Panc1 (cell line): Measurements from ENCODE around the gene ITGB8. TPM values are rescaled to one million over a fixed set of nuclear protein-coding genes. Genes with fewer than 3 reads are reported as not detected.

Experiments
- ATAC-seq: fragments of 200-7000 bp; cut with Tn5 transposase; 2 replicates; pipeline ENCODE4 v1.9.1; 2020; ENCODE audit warnings: mild to moderate bottlenecking, moderate library complexity
- BruUV-seq: library from RNA; stranded (reverse); fragments of 400-500 nt; replicated peaks from 2 replicates; lab custom pipeline; 2021; lab: Mats Ljungman, UMichigan
- CTCF ChIA-PET: fragments of 300-600 bp; sonication (Branson Sonifier 250); formaldehyde crosslinking; loops from one replicate; lab custom pipeline; 2022; ENCODE audit warnings: antibody characterized with exemption; lab: Charles Lee
- POLR2A ChIA-PET: fragments of 300-600 bp; sonication (Branson Sonifier 250); formaldehyde crosslinking; loops from one replicate; lab custom pipeline; 2022; ENCODE audit warnings: antibody characterized with exemption; lab: Charles Lee
- DNase-seq: peaks from one replicate; pipeline ENCODE4 v3.0.0-alpha.2; 2010; ENCODE audit warnings: low read depth, low spot score
- H3K27ac ChIP-seq: 2 replicates; pipeline ENCODE4 v1.5.1; 2011; ENCODE audit warnings: mild to moderate bottlenecking, low read length, inconsistent platforms
- H3K27me3 ChIP-seq: fragments of 200-500 bp; sonication (Bioruptor generic); 2 replicates; pipeline ENCODE4 v1.6.0; 2014; ENCODE audit warnings: low read length, inconsistent platforms; ENCODE audit not compliant: control insufficient read depth, insufficient read depth
- H3K36me3 ChIP-seq: fragments of 200-500 bp; sonication (Bioruptor generic); 2 replicates; pipeline ENCODE4 v1.5.1; 2014; ENCODE audit warnings: inconsistent platforms, mild to moderate bottlenecking, low read length, moderate library complexity; ENCODE audit not compliant: control insufficient read depth, insufficient read depth
- H3K4me1 ChIP-seq: 2 replicates; pipeline ENCODE4 v1.5.1; 2011; ENCODE audit warnings: inconsistent platforms, mild to moderate bottlenecking, low read length, moderate library complexity; ENCODE audit not compliant: control insufficient read depth, insufficient read depth
- H3K4me3 ChIP-seq, 2 experiments: 2 replicates each; pipeline ENCODE4 v1.5.1; 2011 to 2012; ENCODE audit warnings: low read depth in 2 of 2, low read length in 2 of 2, mild to moderate bottlenecking in 2 of 2, inconsistent platforms in 1 of 2, moderate library complexity in 1 of 2
- H3K9me3 ChIP-seq: fragments of 200-500 bp; sonication (Bioruptor generic); 2 replicates; pipeline ENCODE4 v1.5.1; 2014; ENCODE audit warnings: low read depth, mild to moderate bottlenecking, inconsistent platforms, low read length, moderate library complexity; ENCODE audit not compliant: control insufficient read depth, insufficient read depth
- CTCF ChIP-seq: fragments of 450-650 bp; IDR thresholded peaks from 2 replicates; pipeline ENCODE4 v1.5.1; 2017; ENCODE audit warnings: mild to moderate bottlenecking
- POLR2AphosphoS5 ChIP-seq: IDR thresholded peaks from 2 replicates; pipeline ENCODE4 v1.6.1; 2012; ENCODE audit warnings: mild to moderate bottlenecking, low read depth, low read length, moderate library complexity
- REST ChIP-seq, 2 experiments: IDR thresholded peaks; 2 replicates each; pipeline ENCODE4 v1.6.1; 2011 to 2012; ENCODE audit warnings: low read depth in 2 of 2, control low read depth in 1 of 2, low read length in 1 of 2, mild to moderate bottlenecking in 1 of 2, moderate library complexity in 1 of 2; ENCODE audit not compliant: insufficient read depth in 1 of 2
- SIN3A ChIP-seq: IDR thresholded peaks from 2 replicates; pipeline ENCODE4 v1.6.1; 2012; ENCODE audit warnings: low read depth, mild to moderate bottlenecking, low read length, moderate library complexity, borderline replicate concordance; ENCODE audit not compliant: insufficient read depth
- TCF7L2 ChIP-seq: IDR thresholded peaks from 2 replicates; pipeline ENCODE4 v1.6.1; 2011; ENCODE audit warnings: mild to moderate bottlenecking, low read depth, low read length, inconsistent platforms
- in situ Hi-C: cut with HindIII; loops from 2 replicates; pipeline ENCODE4 v1.10.0; 2016; ENCODE audit warnings: low sequenced_read_pairs, low pct_unique_long_range_greater_than_20kb
- intact Hi-C: fragments of 100-400 bp; cut with micrococcal nuclease; formaldehyde crosslinking; loops from one replicate; pipeline ENCODE4 v1.10.0; 2022; ENCODE audit not compliant: unreplicated experiment
- total RNA-seq: library from RNA; stranded (reverse); gene quantifications from one replicate; pipeline ENCODE4 v1.2.1, GENCODE V29; 2021; ENCODE audit not compliant: unreplicated experiment

The ITGB8 gene
- total RNA-seq, 1 experiment from 2014 or later = 4.9 TPM

GRCh38 chr7:20365486-20365885 lies 34.8 kb downstream of the ITGB8 start:
- CTCF ChIA-PET = no interaction called here
- no peaks in the 10 kb centered on the region for H3K36me3 ChIP-seq
- no peaks in the 10 kb centered on the region for H3K9me3 ChIP-seq
- H3K4me3 ChIP-seq = no peak overlapping the region
- POLR2A ChIA-PET = no interaction called here
- no peaks in the 10 kb centered on the region for H3K27me3 ChIP-seq
- ATAC-seq = no peak
- H3K27ac ChIP-seq = no peak overlapping the region
- no peaks in the 10 kb centered on the region for H3K4me1 ChIP-seq
- in situ Hi-C loops (no loop called here), intact Hi-C loops (no loop called here)
- no peak for DNase-seq
- BruUV-seq = no TSS peak
- TF ChIP-seq REST (IDR thresholded peaks at IDR 0.05; ENCODE audit: insufficient read depth in 1 of 2, low read depth in 2 of 2, low read length in 1 of 2) = no peak
- no peak for TF ChIP-seq POLR2AphosphoS5
- no peak for TF ChIP-seq TCF7L2
- TF ChIP-seq CTCF = no peak
- TF ChIP-seq SIN3A = no peak

- DNase-seq = no peak
- in situ Hi-C loops = no loop called here
Measured at GRCh38 chr7:20374399-20374798, 43.7 kb downstream of the ITGB8 start.

More at GRCh38 chr7:20374399-20374798, 43.7 kb downstream of the ITGB8 start:
- Histone ChIP-seq H3K27me3 (no peaks in the 10 kb centered on the region), H3K4me3 (no peak overlapping the region), H3K9me3 (no peaks in the 10 kb centered on the region), H3K36me3 (no peaks in the 10 kb centered on the region), H3K27ac (no peak overlapping the region), H3K4me1 (no peaks in the 10 kb centered on the region)
- POLR2A ChIA-PET = no interaction called here
- CTCF ChIA-PET = interaction anchor here (0.7 kb wide), 1 partner anchor 29 kb away, joined by 5 read pairs; no protein-coding TSS in a partner anchor
- no peak for TF ChIP-seq POLR2AphosphoS5
- no peak for TF ChIP-seq CTCF
- TF ChIP-seq TCF7L2 = no peak
- no peak for TF ChIP-seq REST (IDR thresholded peaks at IDR 0.05; ENCODE audit: insufficient read depth in 1 of 2, low read depth in 2 of 2, low read length in 1 of 2)
- no peak for TF ChIP-seq SIN3A
- BruUV-seq = no TSS peak
- no peak for ATAC-seq
- intact Hi-C loops = no loop called here
